Activated CD8-positive, alpha-beta memory T cell treated with anti-CD3 and anti-CD28 coated beads, Interleukin-2, amount 10 ng/mL, durations not matched to agents 7 days and 5 days (primary cell): ENCODE data around the gene STK10. TPM values are rescaled to one million over a fixed set of nuclear protein-coding genes. Genes with fewer than 3 reads are reported as not detected.
A peak's percentile ranks its signal among the peaks of the same experiment; 100 is the strongest.
"Not testable (repeated sequence)": the region's sequence is repeated elsewhere in the genome, so short reads cannot be mapped to it uniquely, and the experiment has no call there.

Experiments used
- ATAC-seq: fragments of 150-1000 bp; cut with Tn5 transposase; one replicate; pipeline ENCODE4 v1.10.0; 2021; ENCODE audit warnings: moderate library complexity
- CTCF ChIA-PET: fragments of 350-600 bp; sonication (Branson Sonifier 250); formaldehyde crosslinking; loops from one replicate; lab custom pipeline; 2021; ENCODE audit warnings: antibody characterized with exemption; lab: Charles Lee
- DNase-seq: peaks from one replicate; pipeline ENCODE4 v3.0.0-alpha.2; 2020
- H3K27ac Mint-ChIP-seq: one replicate; pipeline ENCODE4 v1.8.0; 2021; ENCODE audit warnings: mild to moderate bottlenecking, mixed read lengths
- H3K27me3 Mint-ChIP-seq: one replicate; pipeline ENCODE4 v1.8.0; 2021; ENCODE audit warnings: mixed read lengths
- H3K36me3 Mint-ChIP-seq: one replicate; pipeline ENCODE4 v1.8.0; 2021; ENCODE audit warnings: mild to moderate bottlenecking, mixed read lengths
- H3K4me1 Mint-ChIP-seq: one replicate; pipeline ENCODE4 v1.8.0; 2021; ENCODE audit warnings: mixed read lengths
- H3K4me3 Mint-ChIP-seq: one replicate; pipeline ENCODE4 v1.8.0; 2021; ENCODE audit warnings: mild to moderate bottlenecking, moderate library complexity, mixed read lengths
- H3K9me3 Mint-ChIP-seq: one replicate; pipeline ENCODE4 v1.8.0; 2022; ENCODE audit warnings: low read depth, mixed read lengths
- total RNA-seq, 2 experiments: library from RNA; stranded (reverse); gene quantifications; one replicate each; pipeline ENCODE4 v1.2.3, GENCODE V29; 2021

Gene STK10
- total RNA-seq, 2 experiments from 2014 or later = 223 to 327 TPM

- H3K27ac Mint-ChIP-seq = no peak overlapping the region
- CTCF ChIA-PET = no interaction called here
- peaks cover 10% of the 10 kb centered on the region for H3K4me1 Mint-ChIP-seq
Measured at GRCh38 chr5:172207511-172207910, 19.5 kb upstream of the STK10 start.

GRCh38 chr5:172205984-172206383 lies 18.0 kb upstream of the STK10 start:
- H3K27me3 Mint-ChIP-seq, CTCF ChIA-PET, H3K27ac Mint-ChIP-seq: not testable (repeated sequence)

More at GRCh38 chr5:172207511-172207910, 19.5 kb upstream of the STK10 start:
- Mint-ChIP-seq H3K27me3 (no peaks in the 10 kb centered on the region), H3K9me3 (no peaks in the 10 kb centered on the region), H3K36me3 (peaks cover 13% of the 10 kb centered on the region), H3K4me3 (no peak overlapping the region)
- DNase-seq (no peak), ATAC-seq (no peak)

GRCh38 chr5:172200476-172200875 lies 12.5 kb upstream of the STK10 start:
- ATAC-seq (no peak), DNase-seq (no peak)
- H3K9me3 Mint-ChIP-seq = no peaks in the 10 kb centered on the region
- CTCF ChIA-PET = no interaction called here
- no peak overlapping the region for H3K4me3 Mint-ChIP-seq
- no peak overlapping the region for H3K27ac Mint-ChIP-seq
- no peaks in the 10 kb centered on the region for H3K36me3 Mint-ChIP-seq
- H3K4me1 Mint-ChIP-seq = no peaks in the 10 kb centered on the region
- peaks cover 10% of the 10 kb centered on the region for H3K27me3 Mint-ChIP-seq

More at GRCh38 chr5:172205984-172206383, 18.0 kb upstream of the STK10 start:
- H3K36me3 Mint-ChIP-seq, H3K4me3 Mint-ChIP-seq, DNase-seq, H3K4me1 Mint-ChIP-seq, ATAC-seq, H3K9me3 Mint-ChIP-seq: not testable (repeated sequence)

- Mint-ChIP-seq H3K4me3 (no peak overlapping the region), H3K36me3 (no peaks in the 10 kb centered on the region), H3K4me1 (no peaks in the 10 kb centered on the region), H3K27me3 (peaks cover 10% of the 10 kb centered on the region), H3K27ac (no peak overlapping the region), H3K9me3 (no peaks in the 10 kb centered on the region)
- no peak for ATAC-seq
- CTCF ChIA-PET = interaction anchor here (0.9 to 1.2 kb wide), 3 partner anchors 11 to 105 kb away, joined by 3 to 4 read pairs (median 4); partner anchors contain the start of gene STK10
- no peak for DNase-seq
Measured at GRCh38 chr5:172199446-172199845, 11.4 kb upstream of the STK10 start.

GRCh38 chr5:172197775-172198174 lies 9.8 kb upstream of the STK10 start:
- not testable (repeated sequence) for H3K27ac Mint-ChIP-seq, H3K4me3 Mint-ChIP-seq, DNase-seq, H3K9me3 Mint-ChIP-seq, ATAC-seq, H3K4me1 Mint-ChIP-seq, H3K36me3 Mint-ChIP-seq
- peaks cover 14% of the 10 kb centered on the region for H3K27me3 Mint-ChIP-seq
- CTCF ChIA-PET = interaction anchor here (0.9 to 1.5 kb wide), 3 partner anchors 9 to 93 kb away, joined by 3 to 14 read pairs (median 4); partner anchors contain the start of gene STK10

GRCh38 chr5:172194985-172195774 lies 7.2 kb upstream of the STK10 start:
- Mint-ChIP-seq H3K9me3 (no peaks in the 10 kb centered on the region), H3K4me3 (no peak overlapping the region), H3K27ac (no peak overlapping the region), H3K4me1 (no peaks in the 10 kb centered on the region), H3K36me3 (no peaks in the 10 kb centered on the region), H3K27me3 (peaks cover 11% of the 10 kb centered on the region)
- DNase-seq (no peak), ATAC-seq (no peak)
- CTCF ChIA-PET = interaction anchor here (1.5 kb wide), 2 partner anchors 16 to 136 kb away, joined by 3 read pairs; no protein-coding TSS in a partner anchor

- peaks cover 6% of the 10 kb centered on the region for H3K4me1 Mint-ChIP-seq
- H3K27ac Mint-ChIP-seq = no peak within 1 kb of the TSS
- CTCF ChIA-PET = interaction anchor here (1.4 kb wide), 1 partner anchor 89 kb away, joined by 4 read pairs; no protein-coding TSS in a partner anchor
- no peak within 1 kb of the TSS for H3K4me3 Mint-ChIP-seq
- ATAC-seq (no peak), DNase-seq (no peak)
- H3K36me3 Mint-ChIP-seq = no peaks in the 10 kb centered on the region
- peaks cover 11% of the 10 kb centered on the region for H3K27me3 Mint-ChIP-seq
- no peaks in the 10 kb centered on the region for H3K9me3 Mint-ChIP-seq
Measured at GRCh38 chr5:172193872-172194271, 5.8 kb upstream of the STK10 start, which contains the start of gene EFCAB9. TSS of gene EFCAB9 (plus strand) at chr5:172194172. CDS start at chr5:172194173, 1 bp downstream.

GRCh38 chr5:172189693-172190296 lies 1.8 kb upstream of the STK10 start:
- ATAC-seq (no peak), DNase-seq (no peak)
- Mint-ChIP-seq H3K27me3 (peaks cover 4% of the 10 kb centered on the region), H3K27ac (no peak overlapping the region), H3K9me3 (no peaks in the 10 kb centered on the region), H3K4me1 (peaks cover 13% of the 10 kb centered on the region), H3K36me3 (peaks cover 25% of the 10 kb centered on the region), H3K4me3 (no peak overlapping the region)
- CTCF ChIA-PET = interaction anchor here (0.8 to 10.6 kb wide), 12 partner anchors 8 to 281 kb away, joined by 3 to 257 read pairs (median 8); partner anchors contain the start of gene UBTD2

- no peaks in the 10 kb centered on the region for H3K9me3 Mint-ChIP-seq
- no peak overlapping the region for H3K27ac Mint-ChIP-seq
Measured at GRCh38 chr5:172188893-172189692, 1.1 kb upstream of the STK10 start.

GRCh38 chr5:172187118-172188032 lies 649 bp downstream of the STK10 start:
- H3K4me1 Mint-ChIP-seq = peaks cover 36% of the 10 kb centered on the region
- H3K4me3 Mint-ChIP-seq = peak overlapping the region; percentile 94
- no peaks in the 10 kb centered on the region for H3K9me3 Mint-ChIP-seq
- ATAC-seq (peak; percentile 37), DNase-seq (peak; percentile 84)
- CTCF ChIA-PET = interaction anchor here (0.7 to 10.6 kb wide), 19 partner anchors 12 to 528 kb away, joined by 3 to 257 read pairs (median 5); partner anchors contain the start of gene FBXW11
- no peaks in the 10 kb centered on the region for H3K27me3 Mint-ChIP-seq
- H3K27ac Mint-ChIP-seq = peak overlapping the region; percentile 90
- H3K36me3 Mint-ChIP-seq = peaks cover 47% of the 10 kb centered on the region

More at GRCh38 chr5:172188893-172189692, 1.1 kb upstream of the STK10 start:
- Mint-ChIP-seq H3K27me3 (peaks cover 4% of the 10 kb centered on the region), H3K36me3 (peaks cover 32% of the 10 kb centered on the region), H3K4me1 (peaks cover 18% of the 10 kb centered on the region), H3K4me3 (peak overlapping the region; percentile 94)
- DNase-seq (no peak), ATAC-seq (no peak)
- CTCF ChIA-PET = interaction anchor here (0.5 to 10.6 kb wide), 29 partner anchors 8 to 280 kb away, joined by 3 to 257 read pairs (median 5); partner anchors contain the start of genes FBXW11 and UBTD2

- CTCF ChIA-PET = interaction anchor here (1.0 to 10.6 kb wide), 9 partner anchors 11 to 529 kb away, joined by 3 to 257 read pairs (median 4); partner anchors contain the start of gene FBXW11
- Mint-ChIP-seq H3K27ac (peak overlapping the region; percentile 90), H3K9me3 (no peaks in the 10 kb centered on the region), H3K36me3 (peaks cover 53% of the 10 kb centered on the region), H3K4me3 (peak overlapping the region; percentile 94), H3K4me1 (peaks cover 44% of the 10 kb centered on the region), H3K27me3 (no peaks in the 10 kb centered on the region)
- DNase-seq (no peak), ATAC-seq (no peak)
Measured at GRCh38 chr5:172186114-172186695, 1.8 kb downstream of the STK10 start.
